ENCODE results near the gene PPP1R13B. TPM values are rescaled to one million over a fixed set of nuclear protein-coding genes. Genes with fewer than 3 reads are reported as not detected.

Gene PPP1R13B
- total RNA-seq, 3 donors from 2014 or later = 49.6 to 65.5 (median 52.1) TPM

GRCh38 chr14:103867020-103867419 lies 19.6 kb upstream of the PPP1R13B start:
- ATAC-seq (no peak), DNase-seq (peak in 1 of 3 donors; percentile 16)
- TF ChIP-seq CTCF (IDR thresholded peaks at IDR 0.05) = no peak
- no peak overlapping the region for H3K4me3 ChIP-seq
- intact Hi-C loops (cut with DNase I, micrococcal nuclease) = no loop called here
- H3K36me3 ChIP-seq (ENCODE audit: low read depth) = no peaks in the 10 kb centered on the region
- H3K4me1 ChIP-seq (ENCODE audit: low read depth) = no peaks in the 10 kb centered on the region
- H3K9me3 ChIP-seq = no peaks in the 10 kb centered on the region

- Histone ChIP-seq H3K4me1 (ENCODE audit: low read depth) (no peaks in the 10 kb centered on the region), H3K9me3 (no peaks in the 10 kb centered on the region), H3K4me3 (no peak overlapping the region), H3K36me3 (ENCODE audit: low read depth) (no peaks in the 10 kb centered on the region)
- no peak for DNase-seq
- TF ChIP-seq CTCF (IDR thresholded peaks at IDR 0.05) = no peak
- ATAC-seq = no peak
- intact Hi-C loops (cut with DNase I, micrococcal nuclease) = no loop called here
These were observed 15.9 kb upstream of the PPP1R13B start for GRCh38 chr14:103863245-103863644.

- ATAC-seq (peak; percentile 63), DNase-seq (peak in 1 of 3 donors; percentile 3)
- Histone ChIP-seq H3K9me3 (no peaks in the 10 kb centered on the region), H3K4me1 (ENCODE audit: low read depth) (no peaks in the 10 kb centered on the region), H3K36me3 (ENCODE audit: low read depth) (no peaks in the 10 kb centered on the region), H3K4me3 (no peak overlapping the region)
- intact Hi-C loops (cut with DNase I, micrococcal nuclease) = no loop called here
- TF ChIP-seq CTCF (IDR thresholded peaks at IDR 0.05) = no peak
These were observed 15.0 kb upstream of the PPP1R13B start for GRCh38 chr14:103862393-103862782.

GRCh38 chr14:103861413-103862392 lies 14.3 kb upstream of the PPP1R13B start:
- Histone ChIP-seq H3K36me3 (ENCODE audit: low read depth) (no peaks in the 10 kb centered on the region), H3K4me1 (ENCODE audit: low read depth) (no peaks in the 10 kb centered on the region), H3K9me3 (no peaks in the 10 kb centered on the region), H3K4me3 (no peak overlapping the region)
- peak in 2 of 3 donors; percentile 19 to 23 for DNase-seq
- intact Hi-C loops (cut with DNase I, micrococcal nuclease) = no loop called here
- no peak for ATAC-seq
- TF ChIP-seq CTCF (IDR thresholded peaks at IDR 0.05) = no peak

GRCh38 chr14:103859416-103860202 lies 12.2 kb upstream of the PPP1R13B start:
- Histone ChIP-seq H3K9me3 (no peaks in the 10 kb centered on the region), H3K4me1 (ENCODE audit: low read depth) (peaks cover 11% of the 10 kb centered on the region), H3K36me3 (ENCODE audit: low read depth) (no peaks in the 10 kb centered on the region), H3K4me3 (no peak overlapping the region)
- intact Hi-C loops (cut with DNase I, micrococcal nuclease) = no loop called here
- ATAC-seq (no peak), DNase-seq (peak in 2 of 3 donors; percentile 21)
- no peak for TF ChIP-seq CTCF (IDR thresholded peaks at IDR 0.05)

Data from mucosa of descending colon (tissue), 3 donors.